SK-N-SH (cell line): ENCODE measurements around the gene CLDN16.

Experiments used
- CTCF ChIP-seq: fragments of 200-600 bp; sonication (generic); IDR thresholded peaks from 2 replicates; pipeline ENCODE4 v1.6.1; 2017; ENCODE audit warnings: antibody characterized with exemption, mild to moderate bottlenecking, moderate library complexity
- MEF2A ChIP-seq: IDR thresholded peaks from 2 replicates; pipeline ENCODE4 v1.4.0; 2012; ENCODE audit warnings: low read depth, borderline replicate concordance
- POLR2AphosphoS5 ChIP-seq: IDR thresholded peaks from 2 replicates; pipeline ENCODE4 v1.6.1; 2012; ENCODE audit warnings: low read depth, low read length
- REST ChIP-seq: IDR thresholded peaks from 2 replicates; pipeline ENCODE4 v1.6.1; 2012; ENCODE audit warnings: mild to moderate bottlenecking, low read depth, low read length, moderate library complexity
- SIN3A ChIP-seq: IDR thresholded peaks from 2 replicates; pipeline ENCODE4 v1.6.1; 2012; ENCODE audit warnings: low read depth, mild to moderate bottlenecking, low read length, moderate library complexity, borderline replicate concordance
- USF1 ChIP-seq: IDR thresholded peaks from 2 replicates; pipeline ENCODE4 v1.4.0; 2012; ENCODE audit warnings: low read depth, borderline replicate concordance
- USF2 ChIP-seq: fragments of 150-350 bp; IDR thresholded peaks from 2 replicates; pipeline ENCODE4 v1.6.1; 2017; ENCODE audit warnings: antibody characterized with exemption, low read length, low read depth, borderline replicate concordance

GRCh38 chr3:190436331-190436730, 48.4 kb downstream of the CLDN16 start:
- TF ChIP-seq MEF2A (no peak), CTCF (no peak), USF1 (no peak), USF2 (no peak), REST (no peak), POLR2AphosphoS5 (no peak), SIN3A (no peak)
